Osteoblast (primary cell): Measurements from ENCODE around the gene DMD. TPM values are rescaled to one million over a fixed set of nuclear protein-coding genes. Genes with fewer than 3 reads are reported as not detected.

Experiments
- DNase-seq: peaks from one replicate; pipeline ENCODE4 v3.0.0; 2011; ENCODE audit warnings: low spot score, mixed read lengths; ENCODE audit not compliant: insufficient read length; ENCODE audit errors: missing footprints
- H2AFZ ChIP-seq: 2 replicates; pipeline ENCODE4 v1.6.0; 2011; ENCODE audit warnings: mild to moderate bottlenecking, low read length
- H3K27ac ChIP-seq: 2 replicates; pipeline ENCODE4 v1.5.1; 2011; ENCODE audit warnings: mild to moderate bottlenecking, low read depth, low read length, moderate library complexity
- H3K27me3 ChIP-seq: 2 replicates; pipeline ENCODE4 v1.6.0; 2012; ENCODE audit warnings: mild to moderate bottlenecking, control low read depth, inconsistent platforms, low read length, moderate library complexity; ENCODE audit not compliant: insufficient read depth
- H3K36me3 ChIP-seq: 2 replicates; pipeline ENCODE4 v1.5.1; 2011; ENCODE audit warnings: mild to moderate bottlenecking, low read length, control low read depth, moderate library complexity; ENCODE audit not compliant: insufficient read depth
- H3K4me1 ChIP-seq: 2 replicates; pipeline ENCODE4 v1.5.1; 2011; ENCODE audit warnings: mild to moderate bottlenecking, low read length, control low read depth, moderate library complexity; ENCODE audit not compliant: insufficient read depth
- H3K4me2 ChIP-seq: 2 replicates; pipeline ENCODE4 v1.6.0; 2011; ENCODE audit warnings: mild to moderate bottlenecking, low read length; ENCODE audit not compliant: insufficient read depth
- H3K4me3 ChIP-seq: fragments of 200-600 bp; sonication (generic); 3 replicates; pipeline ENCODE4 v1.5.1; 2012; ENCODE audit warnings: mild to moderate bottlenecking, low read length, inconsistent platforms; ENCODE audit not compliant: insufficient read depth
- H3K79me2 ChIP-seq: 2 replicates; pipeline ENCODE4 v1.6.0; 2012; ENCODE audit warnings: mild to moderate bottlenecking, low read length, control low read depth, inconsistent platforms; ENCODE audit not compliant: insufficient read depth
- H3K9me3 ChIP-seq: 2 replicates; pipeline ENCODE4 v1.5.1; 2011; ENCODE audit warnings: low read depth, low read length, control low read depth
- H4K20me1 ChIP-seq: 2 replicates; pipeline ENCODE4 v1.6.0; 2012; ENCODE audit warnings: mild to moderate bottlenecking, low read length, control low read depth; ENCODE audit not compliant: insufficient read depth
- CTCF ChIP-seq: IDR thresholded peaks from 2 replicates; pipeline ENCODE4 v1.5.1; 2011; ENCODE audit warnings: mild to moderate bottlenecking, low read depth, low read length, moderate library complexity; ENCODE audit errors: extremely low read depth
- total RNA-seq: library from RNA; depleted of rRNA; stranded (reverse); fragments of >200 nt; gene quantifications from 2 replicates; pipeline ENCODE4 v1.2.3, GENCODE V29; 2012

The DMD gene
- 12.7 and 13.8 TPM in 2 replicates for total RNA-seq

GRCh38 chrX:33211356-33212260 is at the start of gene DMD:
TSS of gene DMD (minus strand) at chrX:33211549. CDS start at chrX:33211312, 237 bp downstream.
- no peak for DNase-seq

GRCh38 chrX:33252306-33252825 is 41.0 kb upstream of the DMD start:
- no peaks in the 10 kb centered on the region for H3K36me3 ChIP-seq
- H3K4me3 ChIP-seq = no peak overlapping the region
- DNase-seq = no peak
- no peak overlapping the region for H3K4me2 ChIP-seq
- no peaks in the 10 kb centered on the region for H3K4me1 ChIP-seq
- H4K20me1 ChIP-seq = no peaks in the 10 kb centered on the region
- no peak overlapping the region for H3K27ac ChIP-seq
- no peak for TF ChIP-seq CTCF
- H3K27me3 ChIP-seq = no peaks in the 10 kb centered on the region
- no peak overlapping the region for H2AFZ ChIP-seq
- H3K9me3 ChIP-seq = peaks cover 2% of the 10 kb centered on the region
- no peaks in the 10 kb centered on the region for H3K79me2 ChIP-seq

More at GRCh38 chrX:33211356-33212260, at the start of gene DMD:
- peak within 1 kb of the TSS; percentile 7 for H3K27ac ChIP-seq
- H4K20me1 ChIP-seq = no peaks in the 10 kb centered on the region
- no peaks in the 10 kb centered on the region for H3K4me1 ChIP-seq
- no peaks in the 10 kb centered on the region for H3K27me3 ChIP-seq
- H3K4me3 ChIP-seq = peak within 1 kb of the TSS; percentile 38
- no peaks in the 10 kb centered on the region for H3K36me3 ChIP-seq
- H3K79me2 ChIP-seq = no peaks in the 10 kb centered on the region
- H3K4me2 ChIP-seq = no peak within 1 kb of the TSS
- H2AFZ ChIP-seq = no peak within 1 kb of the TSS
- no peaks in the 10 kb centered on the region for H3K9me3 ChIP-seq
- no peak for TF ChIP-seq CTCF

GRCh38 chrX:33218819-33219218 is 7.5 kb upstream of the DMD start:
- Histone ChIP-seq H3K4me1 (no peaks in the 10 kb centered on the region), H3K9me3 (no peaks in the 10 kb centered on the region)
- TF ChIP-seq CTCF = no peak

GRCh38 chrX:33210156-33210555 is 1.2 kb downstream of the DMD start:
- no peak overlapping the region for H3K4me2 ChIP-seq
- H3K9me3 ChIP-seq = no peaks in the 10 kb centered on the region
- no peaks in the 10 kb centered on the region for H3K36me3 ChIP-seq
- H3K79me2 ChIP-seq = no peaks in the 10 kb centered on the region
- H4K20me1 ChIP-seq = no peaks in the 10 kb centered on the region
- H2AFZ ChIP-seq = no peak overlapping the region
- H3K4me3 ChIP-seq = no peak overlapping the region
- no peak overlapping the region for H3K27ac ChIP-seq
- no peaks in the 10 kb centered on the region for H3K27me3 ChIP-seq
- no peak for DNase-seq
- no peak for TF ChIP-seq CTCF
- H3K4me1 ChIP-seq = no peaks in the 10 kb centered on the region

More at GRCh38 chrX:33218819-33219218, 7.5 kb upstream of the DMD start:
- H3K4me3 ChIP-seq = no peak overlapping the region
- no peak overlapping the region for H3K4me2 ChIP-seq
- H3K27ac ChIP-seq = no peak overlapping the region
- H3K79me2 ChIP-seq = no peaks in the 10 kb centered on the region
- H4K20me1 ChIP-seq = no peaks in the 10 kb centered on the region
- no peaks in the 10 kb centered on the region for H3K36me3 ChIP-seq
- no peak overlapping the region for H2AFZ ChIP-seq
- DNase-seq = no peak
- H3K27me3 ChIP-seq = no peaks in the 10 kb centered on the region
